Measurements from ENCODE around the gene CACNA2D2.

CACNA2D2 gene

GRCh38 chr3:50470658-50471057 lies 32.8 kb downstream of the CACNA2D2 start (continued):
- TF ChIP-seq, protein P1, sequence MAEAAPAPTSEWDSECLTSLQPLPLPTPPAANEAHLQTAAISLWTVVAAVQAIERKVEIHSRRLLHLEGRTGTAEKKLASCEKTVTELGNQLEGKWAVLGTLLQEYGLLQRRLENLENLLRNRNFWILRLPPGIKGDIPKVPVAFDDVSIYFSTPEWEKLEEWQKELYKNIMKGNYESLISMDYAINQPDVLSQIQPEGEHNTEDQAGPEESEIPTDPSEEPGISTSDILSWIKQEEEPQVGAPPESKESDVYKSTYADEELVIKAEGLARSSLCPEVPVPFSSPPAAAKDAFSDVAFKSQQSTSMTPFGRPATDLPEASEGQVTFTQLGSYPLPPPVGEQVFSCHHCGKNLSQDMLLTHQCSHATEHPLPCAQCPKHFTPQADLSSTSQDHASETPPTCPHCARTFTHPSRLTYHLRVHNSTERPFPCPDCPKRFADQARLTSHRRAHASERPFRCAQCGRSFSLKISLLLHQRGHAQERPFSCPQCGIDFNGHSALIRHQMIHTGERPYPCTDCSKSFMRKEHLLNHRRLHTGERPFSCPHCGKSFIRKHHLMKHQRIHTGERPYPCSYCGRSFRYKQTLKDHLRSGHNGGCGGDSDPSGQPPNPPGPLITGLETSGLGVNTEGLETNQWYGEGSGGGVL (tag by site-specific recombination; IDR thresholded peaks at IDR 0.05) = no peak
- no peak for TF ChIP-seq ZNF274 (IDR thresholded peaks at IDR 0.05; ENCODE audit: low read length)
- TF ChIP-seq ZNF274 (tag by site-specific recombination; IDR thresholded peaks at IDR 0.05; ENCODE audit: borderline replicate concordance) = no peak
- TF ChIP-seq ZNF768 (tag by site-specific recombination; IDR thresholded peaks at IDR 0.05) = no peak
- no peak for TF ChIP-seq ZNF341 (tag by site-specific recombination; IDR thresholded peaks at IDR 0.05; ENCODE audit: low read depth)
- no peak for TF ChIP-seq ZSCAN16 (tag by site-specific recombination; IDR thresholded peaks at IDR 0.05)
- TF ChIP-seq ZNF76 (tag by site-specific recombination; IDR thresholded peaks at IDR 0.05; ENCODE audit: borderline replicate concordance, low read depth) = no peak
- no peak for TF ChIP-seq ZNF202 (tag by site-specific recombination; IDR thresholded peaks at IDR 0.05; ENCODE audit: borderline replicate concordance)
- TF ChIP-seq ZNF449 (tag by site-specific recombination; IDR thresholded peaks at IDR 0.05) = no peak
- TF ChIP-seq, protein P2, sequence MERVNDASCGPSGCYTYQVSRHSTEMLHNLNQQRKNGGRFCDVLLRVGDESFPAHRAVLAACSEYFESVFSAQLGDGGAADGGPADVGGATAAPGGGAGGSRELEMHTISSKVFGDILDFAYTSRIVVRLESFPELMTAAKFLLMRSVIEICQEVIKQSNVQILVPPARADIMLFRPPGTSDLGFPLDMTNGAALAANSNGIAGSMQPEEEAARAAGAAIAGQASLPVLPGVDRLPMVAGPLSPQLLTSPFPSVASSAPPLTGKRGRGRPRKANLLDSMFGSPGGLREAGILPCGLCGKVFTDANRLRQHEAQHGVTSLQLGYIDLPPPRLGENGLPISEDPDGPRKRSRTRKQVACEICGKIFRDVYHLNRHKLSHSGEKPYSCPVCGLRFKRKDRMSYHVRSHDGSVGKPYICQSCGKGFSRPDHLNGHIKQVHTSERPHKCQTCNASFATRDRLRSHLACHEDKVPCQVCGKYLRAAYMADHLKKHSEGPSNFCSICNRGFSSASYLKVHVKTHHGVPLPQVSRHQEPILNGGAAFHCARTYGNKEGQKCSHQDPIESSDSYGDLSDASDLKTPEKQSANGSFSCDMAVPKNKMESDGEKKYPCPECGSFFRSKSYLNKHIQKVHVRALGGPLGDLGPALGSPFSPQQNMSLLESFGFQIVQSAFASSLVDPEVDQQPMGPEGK (tag by site-specific recombination; IDR thresholded peaks at IDR 0.05) = no peak
- TF ChIP-seq KLF9 (tag by site-specific recombination; IDR thresholded peaks at IDR 0.05; ENCODE audit: low read depth) = no peak
- no peak for TF ChIP-seq ZNF560 (tag by site-specific recombination; IDR thresholded peaks at IDR 0.05; ENCODE audit: borderline replicate concordance)
- TF ChIP-seq REPIN1 (tag by site-specific recombination; IDR thresholded peaks at IDR 0.05; ENCODE audit: low read depth) = no peak

GRCh38 chr3:50467919-50468318 lies 35.5 kb downstream of the CACNA2D2 start:
- no peak overlapping the region for H3K27ac ChIP-seq (ENCODE audit: extremely low read depth, low read depth, low read length)
- H3K36me3 ChIP-seq (ENCODE audit: control insufficient read depth in 2 of 2, insufficient read depth in 1 of 2, low read length in 2 of 2) = no peaks in the 10 kb centered on the region
- no peaks in the 10 kb centered on the region for H3K9me3 ChIP-seq (ENCODE audit: control insufficient read depth, insufficient read depth, low read depth, low read length)
- ChIA-PET CTCF (interaction anchor here (1.2 kb wide), 1 partner anchor 32 kb away, joined by 4 read pairs; no protein-coding TSS in a partner anchor), POLR2A (no interaction called here)
- H3K4me3 ChIP-seq (ENCODE audit: low read depth, low read length) = no peak overlapping the region
- no peak for TF ChIP-seq YY1 (tag by site-specific recombination; IDR thresholded peaks at IDR 0.05)
- TF ChIP-seq HOXD13 (CRISPR knock-in tag; IDR thresholded peaks at IDR 0.05; ENCODE audit: borderline replicate concordance) = no peak
- TF ChIP-seq ZBTB1 (tag by site-specific recombination; IDR thresholded peaks at IDR 0.05) = no peak
- TF ChIP-seq ZXDB (tag by site-specific recombination; IDR thresholded peaks at IDR 0.05) = no peak
- TF ChIP-seq, protein P3, sequence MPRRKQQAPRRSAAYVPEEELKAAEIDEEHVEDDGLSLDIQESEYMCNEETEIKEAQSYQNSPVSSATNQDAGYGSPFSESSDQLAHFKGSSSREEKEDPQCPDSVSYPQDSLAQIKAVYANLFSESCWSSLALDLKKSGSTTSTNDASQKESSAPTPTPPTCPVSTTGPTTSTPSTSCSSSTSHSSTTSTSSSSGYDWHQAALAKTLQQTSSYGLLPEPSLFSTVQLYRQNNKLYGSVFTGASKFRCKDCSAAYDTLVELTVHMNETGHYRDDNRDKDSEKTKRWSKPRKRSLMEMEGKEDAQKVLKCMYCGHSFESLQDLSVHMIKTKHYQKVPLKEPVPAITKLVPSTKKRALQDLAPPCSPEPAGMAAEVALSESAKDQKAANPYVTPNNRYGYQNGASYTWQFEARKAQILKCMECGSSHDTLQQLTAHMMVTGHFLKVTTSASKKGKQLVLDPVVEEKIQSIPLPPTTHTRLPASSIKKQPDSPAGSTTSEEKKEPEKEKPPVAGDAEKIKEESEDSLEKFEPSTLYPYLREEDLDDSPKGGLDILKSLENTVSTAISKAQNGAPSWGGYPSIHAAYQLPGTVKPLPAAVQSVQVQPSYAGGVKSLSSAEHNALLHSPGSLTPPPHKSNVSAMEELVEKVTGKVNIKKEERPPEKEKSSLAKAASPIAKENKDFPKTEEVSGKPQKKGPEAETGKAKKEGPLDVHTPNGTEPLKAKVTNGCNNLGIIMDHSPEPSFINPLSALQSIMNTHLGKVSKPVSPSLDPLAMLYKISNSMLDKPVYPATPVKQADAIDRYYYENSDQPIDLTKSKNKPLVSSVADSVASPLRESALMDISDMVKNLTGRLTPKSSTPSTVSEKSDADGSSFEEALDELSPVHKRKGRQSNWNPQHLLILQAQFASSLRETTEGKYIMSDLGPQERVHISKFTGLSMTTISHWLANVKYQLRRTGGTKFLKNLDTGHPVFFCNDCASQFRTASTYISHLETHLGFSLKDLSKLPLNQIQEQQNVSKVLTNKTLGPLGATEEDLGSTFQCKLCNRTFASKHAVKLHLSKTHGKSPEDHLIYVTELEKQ (tag by site-specific recombination; IDR thresholded peaks at IDR 0.05; ENCODE audit: borderline replicate concordance) = no peak
- no peak for TF ChIP-seq ZNF513 (tag by site-specific recombination; IDR thresholded peaks at IDR 0.05)
- no peak for TF ChIP-seq ZNF19 (tag by site-specific recombination; IDR thresholded peaks at IDR 0.05; ENCODE audit: low read depth)
- TF ChIP-seq ZNF548 (tag by site-specific recombination; IDR thresholded peaks at IDR 0.05) = no peak
- TF ChIP-seq ZNF112 (tag by site-specific recombination; IDR thresholded peaks at IDR 0.05) = no peak
- no peaks in the 10 kb centered on the region for H3K4me1 ChIP-seq (ENCODE audit: control insufficient read depth, insufficient read depth, low read length)

All from HEK293 (cell line).